ENCODE measurements around the gene KRTAP5-10.
"Not testable (repeated sequence)": the region's sequence is repeated elsewhere in the genome, so short reads cannot be mapped to it uniquely, and the experiment has no call there.

The KRTAP5-10 gene

DNA sequence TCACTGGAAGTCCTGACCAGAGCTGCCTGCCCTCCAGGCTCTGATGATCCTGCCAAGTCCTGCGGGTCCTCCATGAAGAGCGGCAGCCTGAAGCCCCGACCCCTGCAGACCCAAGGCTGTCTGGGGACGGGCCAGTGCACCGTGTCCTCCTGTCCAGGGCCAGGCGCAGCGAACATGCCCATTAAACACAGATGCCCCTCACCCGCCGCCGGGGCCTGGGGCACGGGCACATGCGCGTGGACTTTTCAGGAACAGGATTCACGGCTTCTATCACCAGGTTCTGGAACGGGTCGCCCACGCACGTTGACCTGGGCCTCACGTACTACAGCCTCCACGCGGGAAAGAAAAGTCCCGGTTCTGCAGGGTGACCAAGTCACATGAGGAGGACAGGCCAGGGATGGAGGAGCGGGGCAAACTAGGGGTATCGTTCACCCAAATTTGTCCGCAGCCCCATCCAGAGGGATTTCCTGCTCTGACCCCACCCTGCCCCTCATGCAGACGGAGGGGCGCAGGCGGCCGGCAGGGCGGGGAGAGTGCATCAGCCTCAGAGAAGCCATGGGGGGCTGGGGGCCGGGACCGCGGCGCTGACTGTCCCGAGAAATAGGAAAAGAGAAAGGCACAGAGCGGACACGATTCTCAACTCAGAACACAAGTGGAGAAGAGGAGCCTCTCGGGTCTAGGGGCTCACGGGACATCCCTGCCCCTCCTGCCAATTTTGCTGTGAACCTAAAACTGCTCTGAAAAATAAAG, 5.9 kb downstream of the KRTAP5-10 start:
- in situ Hi-C loops (cut with HindIII; ENCODE audit: low sequenced_read_pairs): not testable (repeated sequence)

DNA sequence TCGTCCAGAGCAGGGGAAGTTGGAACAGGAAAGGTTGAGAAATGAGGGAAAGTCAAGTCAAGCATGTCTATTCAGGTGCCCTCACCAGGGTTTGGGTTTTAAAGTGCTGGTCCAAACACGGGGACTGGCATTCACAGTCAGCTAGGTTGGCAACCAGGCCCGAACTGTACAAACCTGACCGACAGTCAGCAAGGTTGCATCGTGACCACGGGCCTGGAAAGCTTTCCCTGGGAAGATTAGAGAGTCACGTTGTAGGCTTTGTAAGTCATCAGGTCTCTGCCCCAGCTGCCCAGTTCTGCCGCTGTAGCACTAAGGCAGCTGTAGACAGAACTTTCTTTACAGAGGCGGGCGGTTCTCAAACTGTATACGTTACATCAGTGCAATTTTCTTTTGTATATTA, 7.4 kb downstream of the KRTAP5-10 start:
- in situ Hi-C loops (cut with HindIII; ENCODE audit: low sequenced_read_pairs): no loop called here

DNA sequence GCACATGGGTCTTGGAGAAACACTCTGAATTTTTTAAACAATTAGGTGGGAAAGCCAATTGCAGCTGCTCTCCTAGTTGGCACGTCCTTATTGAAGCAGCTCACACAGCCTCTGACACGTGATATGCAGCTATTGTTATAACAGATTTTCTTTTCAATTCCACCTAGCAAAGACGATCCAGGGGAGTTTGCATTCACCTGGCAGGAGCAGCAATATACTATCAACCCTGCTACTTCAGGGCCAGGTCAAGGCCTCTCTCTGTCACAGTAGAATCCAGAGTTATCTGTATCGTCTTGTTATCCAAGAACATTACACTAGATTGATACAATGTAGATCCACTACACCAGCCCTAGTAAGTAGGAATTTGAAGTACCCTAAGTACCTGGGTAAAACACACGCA, 9.1 kb downstream of the KRTAP5-10 start:
- in situ Hi-C loops (cut with HindIII; ENCODE audit: low sequenced_read_pairs): no loop called here

DNA sequence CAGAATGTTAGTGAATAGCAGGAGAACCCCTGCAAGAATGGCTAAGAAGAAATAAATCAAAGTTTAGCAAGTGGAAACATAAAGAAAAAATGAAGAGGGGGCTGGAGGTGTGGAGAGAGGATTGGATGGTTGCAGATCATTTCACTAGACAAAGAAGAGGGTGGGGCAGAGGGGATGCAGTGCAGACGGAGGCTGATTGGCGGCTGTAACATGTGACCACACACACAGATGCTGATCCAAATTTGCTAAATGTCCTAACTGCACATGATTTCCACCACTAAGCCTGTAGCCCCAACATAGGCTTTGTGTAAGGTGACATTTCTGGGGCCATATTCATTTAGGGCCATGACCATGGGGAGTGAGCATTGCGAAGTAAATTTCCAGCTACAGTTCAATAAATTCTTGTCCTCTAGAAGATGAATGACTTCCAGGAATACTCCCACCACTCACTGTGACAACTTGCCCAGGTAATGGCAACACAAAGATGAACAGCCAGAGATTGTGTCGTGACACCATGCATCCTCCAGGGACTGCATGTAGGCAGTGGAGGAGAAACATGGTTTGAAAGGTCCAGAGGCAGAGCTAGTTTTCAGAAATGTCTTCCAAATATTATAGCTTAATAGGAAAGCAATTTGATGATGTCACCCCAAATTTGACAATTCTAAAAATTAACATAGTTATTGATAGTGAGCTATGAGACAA, 10.5 kb downstream of the KRTAP5-10 start:
- in situ Hi-C loops (cut with HindIII; ENCODE audit: low sequenced_read_pairs): no loop called here

DNA sequence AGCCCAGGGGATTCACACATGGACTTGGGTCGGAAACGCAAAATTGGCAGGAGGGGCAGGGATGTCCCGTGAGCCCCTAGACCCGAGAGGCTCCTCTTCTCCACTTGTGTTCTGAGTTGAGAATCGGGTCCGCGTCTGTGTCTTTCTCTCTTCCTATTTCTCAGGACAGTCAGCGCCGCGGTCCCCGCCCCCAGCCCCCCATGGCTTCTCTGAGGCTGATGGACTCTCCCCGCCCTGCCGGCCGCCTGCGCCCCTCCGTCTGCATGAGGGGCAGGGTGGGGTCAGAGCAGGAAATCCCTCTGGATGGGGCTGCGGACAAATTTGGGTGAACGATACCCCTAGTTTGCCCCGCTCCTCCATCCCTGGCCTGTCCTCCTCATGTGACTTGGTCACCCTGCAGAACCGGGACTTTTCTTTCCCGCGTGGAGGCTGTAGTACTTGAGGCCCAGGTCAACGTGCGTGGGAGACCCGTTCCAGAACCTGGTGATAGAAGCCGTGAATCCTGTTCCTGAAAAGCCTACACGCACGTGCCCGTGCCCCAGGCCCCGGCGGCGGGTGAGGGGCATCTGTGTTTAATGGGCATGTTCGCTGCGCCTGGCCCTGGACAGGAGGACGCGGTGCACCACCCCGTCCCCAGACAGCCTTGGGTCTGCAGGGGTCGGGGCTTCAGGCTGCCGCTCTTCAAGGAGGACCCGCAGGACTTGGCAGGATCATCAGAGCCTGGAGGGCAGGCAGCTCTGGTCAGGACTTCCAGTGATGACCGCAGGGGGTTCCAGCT, 11.5 kb downstream of the KRTAP5-10 start:
- in situ Hi-C loops (cut with HindIII; ENCODE audit: low sequenced_read_pairs): not testable (repeated sequence)

DNA sequence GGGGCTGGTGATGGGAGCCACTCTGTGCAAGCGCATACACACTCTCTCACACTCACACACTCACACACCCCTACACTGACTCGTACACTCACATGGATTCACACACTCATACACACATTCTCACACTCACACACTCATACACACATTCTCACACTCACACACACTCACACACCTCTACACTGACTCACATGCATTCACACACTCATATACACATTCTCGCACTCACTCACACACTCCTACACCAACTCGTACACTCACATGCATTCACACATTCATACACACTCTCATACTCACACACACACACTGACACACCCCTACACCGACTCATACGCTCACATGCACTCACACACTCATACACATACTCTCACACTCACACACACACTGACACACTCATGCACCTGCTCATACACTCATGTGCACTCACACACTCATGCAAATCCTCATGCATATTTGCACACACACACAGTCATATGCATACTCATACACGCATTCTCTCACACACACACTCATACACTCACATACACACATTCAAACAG, 12.2 kb downstream of the KRTAP5-10 start:
- in situ Hi-C loops (cut with HindIII; ENCODE audit: low sequenced_read_pairs): no loop called here

DNA sequence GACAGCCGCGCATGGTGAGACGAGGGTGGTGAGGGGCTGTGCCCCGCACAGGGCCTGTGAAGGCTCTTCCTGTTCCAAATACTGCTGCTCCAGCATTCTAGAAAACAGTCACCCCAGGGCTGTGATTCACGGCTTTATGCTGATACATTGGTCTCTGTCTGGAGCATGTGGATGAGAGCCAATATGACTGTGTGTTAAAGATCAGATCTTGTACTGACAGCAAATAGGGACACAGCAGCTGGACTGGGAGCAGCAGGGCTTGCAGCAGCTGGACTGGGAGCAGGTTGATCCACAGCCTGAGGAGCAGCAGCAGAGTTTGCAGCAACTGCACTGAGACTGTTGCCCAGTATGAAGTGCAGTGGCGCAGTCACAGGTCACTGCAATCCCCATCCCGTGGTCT, 14.2 kb downstream of the KRTAP5-10 start:
- in situ Hi-C loops (cut with HindIII; ENCODE audit: low sequenced_read_pairs): not testable (repeated sequence)

DNA sequence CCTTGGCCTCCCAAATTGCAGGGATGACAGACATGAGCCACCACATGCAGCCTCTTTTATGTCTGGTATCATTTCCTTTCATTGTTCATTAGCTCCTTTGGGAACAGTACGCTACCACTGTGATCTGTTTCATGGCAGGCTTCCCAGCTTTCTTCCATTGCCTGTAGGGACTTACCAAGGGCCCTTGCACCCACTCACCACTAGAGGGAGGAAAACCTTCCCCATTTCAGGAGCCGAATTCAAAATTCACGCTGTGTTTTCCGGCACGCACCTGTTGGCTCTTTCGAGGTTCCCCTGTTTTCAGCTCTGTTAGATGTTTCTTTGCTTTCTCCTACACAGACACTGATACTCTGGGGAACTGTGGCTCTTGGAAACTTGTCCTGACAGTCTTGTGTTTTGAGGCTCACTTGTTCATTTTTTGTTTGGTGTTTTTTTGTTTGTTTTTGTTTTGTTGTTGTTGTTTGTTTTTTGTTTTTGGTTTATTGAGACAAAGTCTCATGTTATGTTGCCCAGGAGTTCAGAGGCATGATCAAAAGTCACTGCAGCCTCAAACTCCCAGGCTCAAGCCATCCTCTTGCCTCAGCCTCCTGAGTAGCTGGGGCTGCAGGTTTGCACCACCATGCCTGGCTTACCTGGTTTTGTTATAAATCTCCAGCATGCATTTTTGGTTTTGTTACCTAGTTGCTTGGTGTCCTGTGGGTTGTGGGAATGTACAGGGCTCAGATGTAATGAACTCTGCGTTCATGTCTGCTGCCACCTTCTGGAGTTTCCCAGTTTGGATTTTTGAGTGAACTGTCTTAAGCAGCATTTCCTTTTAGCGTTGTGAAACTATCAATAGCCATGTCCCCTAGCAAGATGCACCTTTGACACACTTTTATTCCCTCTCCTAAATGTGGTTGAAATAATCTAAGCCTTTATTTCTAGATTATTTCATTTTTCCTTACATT, 15.0 kb downstream of the KRTAP5-10 start:
- in situ Hi-C loops (cut with HindIII; ENCODE audit: low sequenced_read_pairs): no loop called here

DNA sequence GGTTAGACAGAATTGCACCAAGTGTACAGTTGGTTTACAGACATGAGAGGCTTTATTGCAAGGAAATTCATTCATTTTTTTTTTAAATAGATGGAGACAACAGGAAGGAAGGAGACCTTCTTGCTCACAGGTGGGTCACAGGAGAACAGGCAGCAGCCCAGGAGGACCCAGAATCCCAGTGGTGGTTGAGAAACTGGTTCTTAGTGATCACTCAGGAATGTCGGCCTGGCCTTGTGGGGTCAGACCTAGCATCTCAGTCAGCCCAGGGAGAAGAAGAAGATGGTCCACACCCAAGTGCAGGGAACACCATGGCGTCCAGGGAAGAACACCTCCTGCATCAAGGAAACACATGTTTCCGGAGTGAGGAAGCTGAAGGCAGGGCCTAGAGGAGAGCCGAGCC, 16.5 kb downstream of the KRTAP5-10 start:
- in situ Hi-C loops (cut with HindIII; ENCODE audit: low sequenced_read_pairs): no loop called here

DNA sequence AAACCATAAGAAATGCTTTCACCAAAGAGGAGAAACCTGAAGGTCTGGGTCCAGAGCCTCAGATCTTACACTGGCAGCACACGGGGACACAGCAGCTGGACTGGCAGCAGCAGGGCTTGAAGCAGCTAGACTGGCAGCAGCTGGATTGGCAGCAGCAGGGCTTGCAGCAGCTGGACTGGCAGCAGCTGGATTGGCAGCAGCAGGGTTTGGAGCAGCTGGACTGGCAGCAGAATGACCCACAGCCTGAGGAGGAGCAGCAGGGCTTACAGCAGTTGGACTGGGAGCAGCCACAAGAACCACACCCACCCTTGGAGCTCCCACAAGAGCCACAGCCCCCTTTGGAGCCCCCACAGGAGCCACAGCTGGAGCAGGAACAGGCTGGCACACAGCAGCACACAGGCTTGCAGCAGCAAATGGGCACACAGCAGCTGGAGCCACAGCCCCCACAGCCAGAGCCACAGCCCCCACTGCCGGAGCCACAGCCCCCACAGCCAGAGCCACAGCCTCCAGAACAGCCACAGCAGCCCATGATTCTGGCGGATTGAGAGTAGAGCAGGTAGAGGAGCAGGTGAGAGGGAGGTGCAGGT, 17.0 kb downstream of the KRTAP5-10 start, which contains the start of gene KRTAP5-11:
Gene KRTAP5-11 (minus strand): TSS at position 567 of the 587 bp plus-strand sequence. CDS start 38 bp downstream, at position 529.
- in situ Hi-C loops (cut with HindIII; ENCODE audit: low sequenced_read_pairs): no loop called here

DNA sequence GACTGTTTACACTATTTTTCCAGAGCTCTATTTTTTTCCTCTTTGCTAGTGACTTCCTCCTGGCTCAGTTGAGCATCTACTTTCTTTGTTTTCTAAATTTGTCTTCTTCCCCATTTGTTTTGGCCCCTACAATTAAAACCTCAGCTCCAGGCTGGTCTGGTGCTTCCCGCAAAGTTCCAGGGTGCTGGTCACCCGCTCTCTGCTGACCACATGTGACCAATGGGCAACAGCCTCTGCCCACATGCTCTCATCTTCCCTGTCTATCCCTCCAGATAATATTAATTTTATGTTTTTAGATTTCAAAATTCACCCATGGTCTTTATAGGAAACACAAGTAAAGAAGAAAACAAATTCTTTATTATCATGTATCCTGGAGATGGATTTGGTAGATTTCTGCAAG, 17.6 kb downstream of the KRTAP5-10 start:
- in situ Hi-C loops (cut with HindIII; ENCODE audit: low sequenced_read_pairs): not testable (repeated sequence)

DNA sequence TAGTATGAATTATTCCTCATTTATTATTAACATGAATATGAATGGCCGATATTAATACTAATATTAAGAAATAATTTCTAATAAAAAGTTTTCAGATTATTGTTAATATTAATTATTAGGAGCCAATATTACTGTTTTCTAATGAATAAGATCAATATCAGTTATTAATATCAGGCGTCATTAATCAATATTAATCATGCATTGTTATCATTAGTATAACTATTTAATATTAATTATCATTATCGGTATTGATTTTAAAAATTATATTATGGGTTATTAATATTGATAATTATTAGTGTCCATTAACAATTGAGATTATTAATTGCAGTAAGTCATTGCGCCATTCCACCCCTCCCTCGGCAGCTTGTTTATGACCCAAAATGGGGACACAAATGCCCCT, 20.3 kb downstream of the KRTAP5-10 start:
- in situ Hi-C loops (cut with HindIII; ENCODE audit: low sequenced_read_pairs): not testable (repeated sequence)

DNA sequence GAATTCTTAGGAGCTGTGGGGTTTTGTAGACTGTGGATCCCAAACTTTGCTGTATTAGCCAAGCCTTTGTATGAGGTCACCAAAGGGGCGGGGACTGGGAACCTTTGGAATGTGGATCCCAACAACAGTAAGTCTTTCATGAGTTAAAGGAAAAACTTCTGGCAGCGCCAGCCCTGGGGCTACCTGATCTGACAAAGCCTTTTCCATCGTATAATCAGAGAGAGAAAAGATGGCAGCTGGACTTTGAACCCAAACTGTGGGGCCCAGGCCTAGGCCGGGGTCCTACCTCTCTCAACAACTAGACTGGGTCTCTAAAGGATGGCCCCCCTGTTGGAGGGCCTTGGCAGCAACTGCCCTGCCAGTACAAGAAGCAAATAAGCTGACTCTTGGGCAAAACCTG, 23.0 kb downstream of the KRTAP5-10 start:
- in situ Hi-C loops (cut with HindIII; ENCODE audit: low sequenced_read_pairs): not testable (repeated sequence)

DNA sequence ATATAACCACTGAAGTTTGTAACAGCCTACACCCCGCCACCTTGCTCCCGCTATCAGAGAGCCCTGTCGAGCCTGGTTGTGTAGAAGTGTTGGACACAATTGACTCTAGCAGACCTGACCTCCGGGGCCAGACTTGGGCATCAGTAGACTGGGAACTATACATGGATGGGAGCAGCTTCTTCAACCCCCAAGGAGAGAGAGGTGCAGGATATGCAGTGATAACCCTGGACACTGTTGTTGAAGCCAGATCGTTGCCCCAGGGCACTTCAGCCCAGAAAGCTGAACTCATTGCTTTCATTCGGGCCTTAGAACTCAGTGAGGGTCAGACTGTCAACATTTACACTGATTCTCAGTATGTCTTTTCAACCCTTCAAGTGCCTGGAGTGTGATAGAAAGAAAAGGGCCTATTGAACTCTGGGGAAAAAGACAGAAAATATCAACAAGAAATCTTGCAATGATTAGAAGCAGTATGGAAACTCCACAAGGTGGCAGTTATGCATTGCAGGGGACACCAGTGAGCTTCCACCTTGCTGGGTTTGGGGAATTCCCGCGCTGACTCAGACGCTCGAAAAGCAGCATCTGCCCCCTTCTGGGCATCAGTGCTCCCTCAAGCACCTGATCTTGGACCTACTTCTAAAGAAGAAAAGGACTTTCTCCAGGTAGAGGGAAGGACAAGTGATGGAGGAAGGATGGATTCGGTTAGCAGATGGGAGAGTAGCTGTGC, 23.6 kb downstream of the KRTAP5-10 start:
- in situ Hi-C loops (cut with HindIII; ENCODE audit: low sequenced_read_pairs): not testable (repeated sequence)

DNA sequence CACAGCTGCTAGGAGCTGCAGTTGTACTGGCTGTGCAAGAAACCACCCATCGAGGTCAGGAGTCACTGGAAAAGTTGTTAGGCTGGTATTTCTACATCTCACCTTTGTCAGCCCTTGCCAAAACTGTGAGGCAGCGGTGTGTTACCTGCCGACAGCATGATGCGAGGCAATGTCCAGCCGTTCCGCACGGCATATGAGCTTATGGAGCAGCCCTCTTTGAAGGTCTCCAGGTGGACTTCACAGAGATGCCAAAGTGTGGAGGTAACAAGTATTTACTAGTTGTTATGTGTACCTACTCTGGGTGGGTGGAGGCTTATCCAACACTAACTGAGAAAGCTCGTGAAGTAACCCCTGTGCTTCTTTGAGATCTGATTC, 24.2 kb downstream of the KRTAP5-10 start:
- in situ Hi-C loops (cut with HindIII; ENCODE audit: low sequenced_read_pairs): not testable (repeated sequence)

DNA sequence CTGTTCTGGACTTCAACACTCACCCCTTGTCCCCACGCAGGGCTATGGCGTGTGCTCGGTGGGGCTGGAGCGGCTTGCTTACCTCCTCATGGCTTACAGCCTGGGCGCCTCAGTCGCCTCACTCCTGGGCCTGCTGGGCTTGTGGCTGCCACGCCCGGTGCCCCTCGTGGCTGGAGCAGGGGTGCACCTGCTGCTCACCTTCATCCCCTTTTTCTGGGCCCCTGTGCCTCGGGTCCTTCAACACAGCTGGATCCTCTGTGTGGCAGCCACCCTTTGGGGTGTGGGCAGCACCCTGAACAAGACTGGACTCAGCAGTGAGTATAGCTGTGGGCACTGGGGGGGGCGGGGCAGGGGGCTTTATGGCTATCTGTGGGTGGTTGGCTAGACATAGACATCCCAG, 37.9 kb downstream of the KRTAP5-10 start:
- in situ Hi-C loops (cut with HindIII; ENCODE audit: low sequenced_read_pairs): not testable (repeated sequence)

DNA sequence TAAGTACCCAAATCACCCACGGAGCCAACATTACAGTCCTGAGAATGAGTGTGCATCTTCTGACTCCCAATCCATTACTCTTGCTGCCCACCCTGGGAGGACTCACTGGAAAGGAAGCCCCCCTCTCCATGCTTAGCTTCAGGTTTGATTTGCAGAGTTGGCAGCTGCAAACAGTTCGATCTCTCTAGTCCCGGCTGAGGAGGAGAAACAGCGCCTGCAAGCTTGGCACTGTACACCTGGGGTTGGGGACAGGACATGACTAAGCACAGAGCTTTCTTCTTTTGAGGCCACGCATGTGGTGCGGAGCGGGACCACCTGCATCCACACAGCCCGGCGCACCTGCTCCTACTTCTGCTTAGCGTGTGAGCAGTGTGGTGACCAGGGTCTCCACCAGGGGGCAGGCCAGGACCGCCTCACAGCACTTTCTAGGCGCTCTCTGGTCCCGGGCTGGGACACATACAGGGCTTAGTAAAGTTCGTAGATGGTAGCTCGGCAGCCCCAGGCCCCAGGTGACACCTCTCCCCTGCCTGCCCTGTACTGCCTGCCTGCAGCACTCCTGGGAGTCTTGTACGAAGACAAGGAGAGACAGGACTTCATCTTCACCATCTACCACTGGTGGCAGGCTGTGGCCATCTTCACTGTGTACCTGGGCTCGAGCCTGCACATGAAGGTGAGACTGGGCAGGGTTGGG, 39.6 kb downstream of the KRTAP5-10 start:
- in situ Hi-C loops (cut with HindIII; ENCODE audit: low sequenced_read_pairs): not testable (repeated sequence)

DNA sequence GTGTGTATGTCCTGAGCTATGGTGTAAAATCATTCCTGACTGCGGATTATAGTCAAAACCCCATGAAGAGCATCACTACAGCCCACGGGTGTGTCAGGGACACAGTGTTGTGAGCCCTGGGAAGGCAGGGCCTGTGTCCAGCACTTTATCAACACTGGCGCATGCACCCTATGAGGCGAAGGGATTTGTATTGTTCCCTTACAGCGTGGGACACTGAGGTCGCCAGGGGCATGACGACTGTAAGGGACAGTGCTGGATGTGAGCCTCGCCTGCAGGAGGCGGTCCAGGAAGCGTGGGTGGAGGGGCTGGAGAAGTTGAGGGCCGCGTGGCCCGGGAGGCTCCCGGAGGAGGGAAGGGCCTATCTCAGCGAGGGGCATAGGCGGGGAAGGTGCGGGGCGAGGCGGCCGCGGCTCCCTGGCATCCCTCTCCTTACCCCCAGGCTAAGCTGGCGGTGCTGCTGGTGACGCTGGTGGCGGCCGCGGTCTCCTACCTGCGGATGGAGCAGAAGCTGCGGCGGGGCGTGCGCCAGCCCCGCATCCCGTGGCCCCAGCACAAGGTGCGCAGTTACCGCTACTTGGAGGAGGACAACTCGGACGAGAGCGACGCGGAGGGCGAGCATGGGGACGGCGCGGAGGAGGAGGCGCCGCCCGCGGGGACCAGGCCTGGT, 41.6 kb downstream of the KRTAP5-10 start:
- in situ Hi-C loops (cut with HindIII; ENCODE audit: low sequenced_read_pairs): not testable (repeated sequence)

All from DLD1 (cell line).